ENCODE data around the gene MMRN1. TPM values are rescaled to one million over a fixed set of nuclear protein-coding genes. Genes with fewer than 3 reads are reported as not detected.

The MMRN1 gene
- total RNA-seq, 2 donors from 2014 or later = 6.9 to 35.8 TPM

- no peak for TF ChIP-seq CTCF (IDR thresholded peaks at IDR 0.05)
- H3K4me3 ChIP-seq = no peak overlapping the region
- DNase-seq (ENCODE audit: low spot score) = no peak
- no peak overlapping the region for H3K27ac ChIP-seq
- H3K36me3 ChIP-seq = no peaks in the 10 kb centered on the region
- no peaks in the 10 kb centered on the region for H3K27me3 ChIP-seq
- H3K4me1 ChIP-seq = no peaks in the 10 kb centered on the region
- H3K9me3 ChIP-seq = no peaks in the 10 kb centered on the region
Measured at GRCh38 chr4:89879215-89879614, 15.4 kb upstream of the MMRN1 start.

- no peak for TF ChIP-seq CTCF (IDR thresholded peaks at IDR 0.05)
- Histone ChIP-seq H3K36me3 (no peaks in the 10 kb centered on the region), H3K9me3 (no peaks in the 10 kb centered on the region), H3K27ac (no peak overlapping the region), H3K4me1 (no peaks in the 10 kb centered on the region), H3K4me3 (no peak overlapping the region), H3K27me3 (no peaks in the 10 kb centered on the region)
- DNase-seq (ENCODE audit: low spot score) = peak; percentile 63
Measured at GRCh38 chr4:89889289-89889688, 5.4 kb upstream of the MMRN1 start.

GRCh38 chr4:89897867-89898266, 3.2 kb downstream of the MMRN1 start:
- Histone ChIP-seq H3K36me3 (no peaks in the 10 kb centered on the region), H3K27me3 (no peaks in the 10 kb centered on the region), H3K9me3 (no peaks in the 10 kb centered on the region), H3K27ac (no peak overlapping the region), H3K4me1 (no peaks in the 10 kb centered on the region), H3K4me3 (no peak overlapping the region)
- no peak for DNase-seq (ENCODE audit: low spot score)
- TF ChIP-seq CTCF (IDR thresholded peaks at IDR 0.05) = no peak

GRCh38 chr4:89898304-89898716, 3.7 kb downstream of the MMRN1 start:
- no peak overlapping the region for H3K4me3 ChIP-seq
- DNase-seq (ENCODE audit: low spot score) = no peak
- no peak overlapping the region for H3K27ac ChIP-seq
- no peaks in the 10 kb centered on the region for H3K4me1 ChIP-seq
- H3K9me3 ChIP-seq = no peaks in the 10 kb centered on the region
- H3K27me3 ChIP-seq = no peaks in the 10 kb centered on the region
- no peak for TF ChIP-seq CTCF (IDR thresholded peaks at IDR 0.05)
- no peaks in the 10 kb centered on the region for H3K36me3 ChIP-seq

GRCh38 chr4:89899152-89899551, 4.5 kb downstream of the MMRN1 start:
- Histone ChIP-seq H3K9me3 (no peaks in the 10 kb centered on the region), H3K4me3 (no peak overlapping the region), H3K36me3 (no peaks in the 10 kb centered on the region), H3K4me1 (no peaks in the 10 kb centered on the region), H3K27ac (no peak overlapping the region), H3K27me3 (no peaks in the 10 kb centered on the region)
- TF ChIP-seq CTCF (IDR thresholded peaks at IDR 0.05) = no peak
- no peak for DNase-seq (ENCODE audit: low spot score)

GRCh38 chr4:89899854-89900253, 5.2 kb downstream of the MMRN1 start:
- no peak overlapping the region for H3K4me3 ChIP-seq
- TF ChIP-seq CTCF (IDR thresholded peaks at IDR 0.05) = no peak
- no peaks in the 10 kb centered on the region for H3K27me3 ChIP-seq
- no peak overlapping the region for H3K27ac ChIP-seq
- no peaks in the 10 kb centered on the region for H3K4me1 ChIP-seq
- H3K36me3 ChIP-seq = no peaks in the 10 kb centered on the region
- no peak for DNase-seq (ENCODE audit: low spot score)
- no peaks in the 10 kb centered on the region for H3K9me3 ChIP-seq

All from right atrium auricular region (tissue), 2 donors.